Measurements from ENCODE around the gene MAP3K6.

DNA sequence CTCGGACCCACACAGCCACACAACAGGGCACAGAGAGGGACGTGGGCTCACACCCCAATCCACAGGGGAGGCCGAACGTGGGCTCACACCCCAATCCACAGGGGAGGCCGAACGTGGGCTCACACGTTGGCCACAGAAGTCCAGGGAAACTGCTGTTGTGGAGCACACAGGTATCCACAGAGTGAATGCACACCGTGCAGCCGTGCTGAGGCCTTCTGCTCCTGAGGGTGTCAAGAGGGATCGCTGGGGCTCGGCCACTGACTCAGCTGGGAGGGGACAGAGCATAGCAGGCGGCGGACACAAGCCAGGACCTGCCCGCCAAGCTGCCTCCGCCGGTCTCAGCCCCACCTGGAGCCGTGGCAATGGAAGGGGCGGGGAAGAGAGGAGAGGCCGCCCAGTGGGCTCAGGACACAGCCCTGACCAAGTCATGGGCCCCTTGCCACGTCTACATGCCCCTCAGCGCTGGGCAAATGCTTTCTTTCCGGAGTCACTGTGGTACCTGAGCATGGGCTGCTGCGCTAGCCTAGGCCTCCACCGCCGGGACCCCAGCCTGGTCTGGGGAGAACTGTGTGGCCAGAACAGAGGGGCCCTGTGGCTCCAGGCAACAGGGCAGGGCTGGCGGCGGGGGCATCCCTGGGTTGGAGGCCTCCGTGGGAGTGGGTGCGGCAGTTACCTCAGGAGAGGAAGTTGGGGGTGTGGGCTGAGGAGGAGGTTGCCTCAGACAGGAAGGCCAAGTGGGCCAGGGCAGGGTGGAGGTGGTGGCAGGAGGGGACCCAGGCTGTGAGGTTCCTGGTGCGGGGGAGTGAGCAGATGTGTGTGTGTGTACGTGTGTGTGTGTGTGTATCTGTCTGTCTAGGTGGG, 23.8 kb downstream of the MAP3K6 start:
- TF ChIP-seq POLR2AphosphoS5 (IDR thresholded peaks at IDR 0.05; ENCODE audit: low read depth, low read length) (no peak), POLR2A (IDR thresholded peaks at IDR 0.05; ENCODE audit: low read depth, low read length) (no peak; the same call in 1 of the 2 replicates), TAF1 (IDR thresholded peaks at IDR 0.05; ENCODE audit: low read depth, low read length) (no peak)

Data from GM12891 (cell line).